GM18951 (cell line): ENCODE measurements around the gene RTL9.

Source experiments
- POLR2A ChIP-seq: IDR thresholded peaks from 4 replicates; pipeline ENCODE4 v1.6.1; 2011; ENCODE audit warnings: mild to moderate bottlenecking; ENCODE audit not compliant: insufficient read length, insufficient read depth; ENCODE audit errors: extremely low read depth
- in situ Hi-C: fragments of 300-500 bp; cut with MboI; formaldehyde crosslinking; loops from one replicate; pipeline ENCODE4 v1.12.0; 2022; ENCODE audit warnings: low sequenced_read_pairs, mixed read lengths, inconsistent platforms; ENCODE audit not compliant: unreplicated experiment

The RTL9 gene

GRCh38 chrX:110383414-110383813 is 24.8 kb downstream of the RTL9 start:
- TF ChIP-seq POLR2A, result no peak

GRCh38 chrX:110384490-110384889 is 25.8 kb downstream of the RTL9 start:
- TF ChIP-seq POLR2A, result no peak
- in situ Hi-C loops, result no loop called here

More at GRCh38 chrX:110383414-110383813, 24.8 kb downstream of the RTL9 start:
- in situ Hi-C loops, result no loop called here

- no peak for TF ChIP-seq POLR2A
- in situ Hi-C loops, result no loop called here
These were observed 30.9 kb downstream of the RTL9 start for GRCh38 chrX:110389570-110389969.

- in situ Hi-C loops, result no loop called here
- no peak for TF ChIP-seq POLR2A
These were observed 32.4 kb downstream of the RTL9 start for GRCh38 chrX:110391086-110391485.

- in situ Hi-C loops, result no loop called here
- TF ChIP-seq POLR2A, result no peak
These were observed 36.0 kb downstream of the RTL9 start for GRCh38 chrX:110394651-110395050.

GRCh38 chrX:110395877-110396276 is 37.2 kb downstream of the RTL9 start:
- no peak for TF ChIP-seq POLR2A
- in situ Hi-C loops, result no loop called here

GRCh38 chrX:110396735-110397134 is 38.1 kb downstream of the RTL9 start:
- TF ChIP-seq POLR2A, result no peak
- in situ Hi-C loops, result no loop called here

- in situ Hi-C loops, result no loop called here
- TF ChIP-seq POLR2A, result no peak
These were observed 38.7 kb downstream of the RTL9 start for GRCh38 chrX:110397339-110397738.

- TF ChIP-seq POLR2A, result no peak
- in situ Hi-C loops, result no loop called here
These were observed 39.3 kb downstream of the RTL9 start for GRCh38 chrX:110397904-110398303.

GRCh38 chrX:110399497-110399896 is 40.8 kb downstream of the RTL9 start:
- in situ Hi-C loops, result no loop called here
- TF ChIP-seq POLR2A, result no peak

GRCh38 chrX:110399966-110400365 is 41.3 kb downstream of the RTL9 start:
- TF ChIP-seq POLR2A, result no peak
- in situ Hi-C loops, result loop anchor here (5.0 kb wide), 1 partner anchor 238 kb away; no protein-coding TSS in a partner anchor

- in situ Hi-C loops, result loop anchor here (5.0 kb wide), 1 partner anchor 239 kb away; no protein-coding TSS in a partner anchor
These were observed 42.5 kb downstream of the RTL9 start for GRCh38 chrX:110401135-110401534.

GRCh38 chrX:110402091-110402849 is 43.6 kb downstream of the RTL9 start:
- in situ Hi-C loops, result loop anchor here (5.0 kb wide), 1 partner anchor 240 kb away; no protein-coding TSS in a partner anchor
- TF ChIP-seq POLR2A, result no peak

More at GRCh38 chrX:110401135-110401534, 42.5 kb downstream of the RTL9 start:
- TF ChIP-seq POLR2A, result no peak

- TF ChIP-seq POLR2A, result no peak
- in situ Hi-C loops, result loop anchor here (5.0 kb wide), 1 partner anchor 241 kb away; no protein-coding TSS in a partner anchor
These were observed 44.2 kb downstream of the RTL9 start for GRCh38 chrX:110402850-110403221.
